Mesenchymal stem cell (in vitro differentiated cells and primary cell): Measurements from ENCODE around the gene SLX1A. TPM values are rescaled to one million over a fixed set of nuclear protein-coding genes. Genes with fewer than 3 reads are reported as not detected.
"Not testable (repeated sequence)": the region's sequence is repeated elsewhere in the genome, so short reads cannot be mapped to it uniquely, and the experiment has no call there.

Experiments
- DNase-seq: peaks from one replicate; pipeline ENCODE4 v3.0.0-alpha.2; 2013
- H2AFZ ChIP-seq: one replicate; pipeline ENCODE4 v1.6.1; 2013; ENCODE audit warnings: low read depth, mild to moderate bottlenecking, control low read depth, inconsistent platforms, low read length, moderate library complexity
- H2AK5ac ChIP-seq: 2 replicates; pipeline ENCODE4 v1.6.1; 2013; ENCODE audit warnings: low read length, moderate library complexity, mild to moderate bottlenecking, inconsistent platforms; ENCODE audit not compliant: severe bottlenecking
- H2BK120ac ChIP-seq: one replicate; pipeline ENCODE4 v1.6.1; 2013; ENCODE audit warnings: low read depth, mild to moderate bottlenecking, inconsistent platforms, low read length, moderate library complexity
- H2BK12ac ChIP-seq, 2 experiments: one replicate each; pipeline ENCODE4 v1.6.1; 2013; ENCODE audit warnings: inconsistent platforms in 2 of 2, low read length in 2 of 2, mild to moderate bottlenecking in 2 of 2, moderate library complexity in 2 of 2, control low read depth in 1 of 2
- H2BK15ac ChIP-seq: one replicate; pipeline ENCODE4 v1.6.1; 2013; ENCODE audit warnings: mild to moderate bottlenecking, low read depth, inconsistent platforms; ENCODE audit not compliant: poor library complexity, severe bottlenecking
- H2BK5ac ChIP-seq: 2 replicates; pipeline ENCODE4 v1.6.1; 2013; ENCODE audit warnings: low read depth, mild to moderate bottlenecking, low read length, control low read depth, inconsistent platforms; ENCODE audit not compliant: poor library complexity, severe bottlenecking
- H3K14ac ChIP-seq, 2 experiments: one replicate each; pipeline ENCODE4 v1.6.1; 2013; ENCODE audit warnings: inconsistent platforms in 2 of 2, low read length in 2 of 2, control low read depth in 1 of 2, mild to moderate bottlenecking in 1 of 2, moderate library complexity in 1 of 2
- H3K18ac ChIP-seq, 2 experiments: one replicate each; pipeline ENCODE4 v1.6.1; 2013; ENCODE audit warnings: inconsistent platforms in 2 of 2, low read length in 2 of 2, control low read depth in 1 of 2, low read depth in 1 of 2, mild to moderate bottlenecking in 1 of 2
- H3K23ac ChIP-seq, 2 experiments: one replicate each; pipeline ENCODE4 v1.6.1; 2013; ENCODE audit warnings: inconsistent platforms in 2 of 2, low read length in 2 of 2, mild to moderate bottlenecking in 2 of 2, moderate library complexity in 2 of 2, control low read depth in 1 of 2
- H3K27ac ChIP-seq: 2 replicates; pipeline ENCODE4 v1.5.1; 2013; ENCODE audit warnings: mild to moderate bottlenecking, moderate library complexity, low read length, control low read depth, inconsistent platforms; ENCODE audit not compliant: poor library complexity, severe bottlenecking
- H3K27me3 ChIP-seq, 2 experiments: 2 replicates each; pipeline versions ENCODE4 v1.6.1 to v1.7.0; 2013; ENCODE audit warnings: low read length in 2 of 2, mild to moderate bottlenecking in 2 of 2, moderate library complexity in 2 of 2, control low read depth in 1 of 2, inconsistent platforms in 1 of 2; ENCODE audit not compliant: control insufficient read depth in 1 of 2, insufficient read depth in 1 of 2
- H3K36me3 ChIP-seq, 2 experiments: 2 replicates each; pipeline versions ENCODE4 v1.6.1 to v1.7.0; 2013; ENCODE audit warnings: low read length in 2 of 2, control low read depth in 1 of 2, inconsistent platforms in 1 of 2, low read depth in 1 of 2, mild to moderate bottlenecking in 1 of 2; ENCODE audit not compliant: insufficient read depth in 2 of 2, control insufficient read depth in 1 of 2
- H3K4ac ChIP-seq, 2 experiments: one replicate each; pipeline ENCODE4 v1.6.1; 2013; ENCODE audit warnings: inconsistent platforms in 2 of 2, low read length in 2 of 2, mild to moderate bottlenecking in 2 of 2, moderate library complexity in 2 of 2, control low read depth in 1 of 2, low read depth in 1 of 2
- H3K4me1 ChIP-seq: 2 replicates; pipeline ENCODE4 v1.6.1; 2013; ENCODE audit warnings: low read depth, low read length, control low read depth; ENCODE audit not compliant: control insufficient read depth, insufficient read depth
- H3K4me2 ChIP-seq: 2 replicates; pipeline ENCODE4 v1.6.1; 2013; ENCODE audit warnings: low read length, mild to moderate bottlenecking, inconsistent platforms; ENCODE audit not compliant: poor library complexity, severe bottlenecking
- H3K4me3 ChIP-seq, 2 experiments: 2 replicates each; pipeline versions ENCODE4 v1.5.1 to v1.7.0; 2013; ENCODE audit warnings: low read length in 2 of 2, mild to moderate bottlenecking in 2 of 2, control low read depth in 1 of 2, low read depth in 1 of 2; ENCODE audit not compliant: insufficient read depth in 1 of 2
- H3K79me1 ChIP-seq: replicated peaks from 2 replicates; pipeline ENCODE4 v1.6.1; 2013; ENCODE audit warnings: mild to moderate bottlenecking, control low read depth, low read length, inconsistent platforms; ENCODE audit not compliant: poor library complexity, severe bottlenecking
- H3K9ac ChIP-seq: 2 replicates; pipeline ENCODE4 v1.7.0; 2013; ENCODE audit warnings: mild to moderate bottlenecking, low read length, moderate library complexity
- H3K9me3 ChIP-seq: 2 replicates; pipeline ENCODE4 v1.7.0; 2013; ENCODE audit warnings: mild to moderate bottlenecking, low read length; ENCODE audit not compliant: control insufficient read depth
- H4K8ac ChIP-seq: one replicate; pipeline ENCODE4 v1.6.1; 2013; ENCODE audit warnings: inconsistent platforms, mild to moderate bottlenecking, low read length, moderate library complexity
- H4K91ac ChIP-seq: one replicate; pipeline ENCODE4 v1.6.1; 2013; ENCODE audit warnings: mild to moderate bottlenecking, low read length, inconsistent platforms
- WGBS: methylation state at CpG from one replicate; pipeline ENCODE4 v1.1.7; 2013; ENCODE audit warnings: mixed read lengths; 5-methylcytosine and 5-hydroxymethylcytosine counted together
- polyA plus RNA-seq, 2 experiments: library from polyadenylated mRNA; stranded (reverse); fragments of 200-250 nt; gene quantifications; one replicate each; pipeline ENCODE4 v1.2.3, GENCODE V29; 2013

The SLX1A gene
- 12.8 TPM for polyA plus RNA-seq (2013, experiment 1 of 2)
- 11.0 TPM for polyA plus RNA-seq (2013, experiment 2 of 2)

DNA sequence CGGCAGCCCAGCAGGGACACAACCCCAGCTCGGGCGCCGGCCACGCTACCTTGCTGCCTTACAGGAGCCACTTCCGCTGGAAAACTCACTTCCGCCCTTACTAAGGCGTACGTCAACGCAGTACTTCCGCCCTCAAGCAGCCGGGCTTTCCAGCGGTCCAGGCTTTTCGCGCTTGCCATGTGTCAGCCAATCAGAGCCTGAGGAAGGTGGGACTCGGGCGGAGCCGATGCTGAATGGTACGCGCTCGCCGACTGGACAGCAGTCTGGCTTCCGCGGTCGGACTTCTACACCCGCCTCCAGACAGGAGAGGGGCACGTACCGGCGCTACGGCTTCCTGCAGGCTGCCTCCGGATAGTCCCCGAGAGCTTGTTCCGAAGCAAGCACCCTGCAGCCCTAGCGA is at the start of gene SLX1A, which contains the start of gene BOLA2B:
Gene SLX1A, plus strand, starts transcription at position 261 of the 400 bp plus-strand sequence. CDS start 210 bp downstream, outside the sequence.
Gene BOLA2B, minus strand, starts transcription at position 52 of the 400 bp plus-strand sequence. CDS start 71 bp downstream, outside the sequence.
- Histone ChIP-seq H3K4me3 (peak within 1 kb of the TSS; percentile 56 to 72), H3K14ac (peak within 1 kb of the TSS in 1 of 2 experiments; percentile 26), H3K4me2 (peak within 1 kb of the TSS; percentile 56)
- H2AFZ ChIP-seq, H4K8ac ChIP-seq, H4K91ac ChIP-seq, H3K9ac ChIP-seq, H3K27ac ChIP-seq, H3K23ac ChIP-seq, H2AK5ac ChIP-seq, H2BK5ac ChIP-seq, H3K9me3 ChIP-seq, H3K18ac ChIP-seq, H3K36me3 ChIP-seq, H2BK12ac ChIP-seq, H3K4me1 ChIP-seq, H2BK120ac ChIP-seq, H3K27me3 ChIP-seq, H2BK15ac ChIP-seq, H3K4ac ChIP-seq, DNase-seq, H3K79me1 ChIP-seq: not testable (repeated sequence)
- no CpG with 5 or more reads among the region's 34 CpGs for WGBS

DNA sequence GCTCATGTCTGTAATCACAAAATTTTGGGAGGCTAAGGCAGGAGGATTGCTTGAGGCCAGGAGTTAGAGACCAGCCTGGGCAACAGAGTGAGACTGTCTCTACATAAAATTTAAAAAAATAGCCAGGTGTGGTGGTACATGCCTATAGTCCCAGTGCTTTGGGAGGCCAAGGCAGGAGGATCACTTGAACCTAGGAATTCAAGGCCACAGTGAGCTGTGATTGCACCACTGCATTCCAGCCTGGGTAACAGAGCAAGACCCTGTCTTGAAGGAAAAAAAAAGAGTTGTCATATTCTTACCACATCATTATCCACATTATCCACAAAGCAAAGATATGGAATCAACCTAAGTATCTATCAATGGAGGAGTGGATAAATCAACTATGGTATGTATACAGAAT is 49.7 kb upstream of the SLX1A start:
- peaks cover 1% of the 10 kb centered on the region for H3K9me3 ChIP-seq
- peaks cover 0 to 6% of the 10 kb centered on the region in 2 experiments for H3K27me3 ChIP-seq
- no peak overlapping the region for H3K4ac ChIP-seq
- no peaks in the 10 kb centered on the region for H3K79me1 ChIP-seq
- no peaks in the 10 kb centered on the region for H3K36me3 ChIP-seq
- no peak overlapping the region for H3K14ac ChIP-seq
- H2AK5ac ChIP-seq: no peak overlapping the region
- no peak for DNase-seq
- H3K9ac ChIP-seq: no peak overlapping the region
- no peak overlapping the region for H3K4me2 ChIP-seq
- no peak overlapping the region for H2BK5ac ChIP-seq
- H3K18ac ChIP-seq: no peak overlapping the region
- H3K23ac ChIP-seq: no peak overlapping the region
- no peak overlapping the region for H3K4me3 ChIP-seq
- H3K27ac ChIP-seq: no peak overlapping the region
- H3K4me1 ChIP-seq: no peaks in the 10 kb centered on the region
- no peak overlapping the region for H2AFZ ChIP-seq
- H2BK120ac ChIP-seq: no peak overlapping the region
- no peak overlapping the region for H4K8ac ChIP-seq
- H2BK15ac ChIP-seq: no peak overlapping the region
- H2BK12ac ChIP-seq: no peak overlapping the region
- H4K91ac ChIP-seq: no peak overlapping the region

DNA sequence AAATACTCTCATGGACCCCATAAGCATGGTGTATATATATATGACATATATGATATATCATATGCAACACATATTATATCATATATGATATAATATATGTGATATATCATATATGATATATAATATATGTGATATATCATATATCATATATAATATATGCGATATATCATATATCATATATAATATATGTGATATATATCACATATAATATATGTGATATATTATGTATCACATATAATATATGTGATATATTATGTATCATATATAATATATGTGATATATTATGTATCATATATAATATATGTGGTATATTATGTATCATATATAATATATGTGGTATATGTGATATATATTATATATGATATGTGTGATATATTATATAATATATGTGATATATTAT is 48.8 kb upstream of the SLX1A start:
- no peaks in the 10 kb centered on the region for H3K4me1 ChIP-seq
- no peak overlapping the region for H3K14ac ChIP-seq
- H3K27ac ChIP-seq: no peak overlapping the region
- no peak overlapping the region for H2BK120ac ChIP-seq
- no peak overlapping the region for H3K9ac ChIP-seq
- H2BK5ac ChIP-seq: no peak overlapping the region
- H3K9me3 ChIP-seq: peaks cover 10% of the 10 kb centered on the region
- H2BK12ac ChIP-seq: no peak overlapping the region
- no peaks in the 10 kb centered on the region for H3K36me3 ChIP-seq
- H2AK5ac ChIP-seq: no peak overlapping the region
- no peak for DNase-seq
- no peak overlapping the region for H2BK15ac ChIP-seq
- H3K4ac ChIP-seq: no peak overlapping the region
- no CpG with 5 or more reads among the region's 1 CpG for WGBS
- H3K18ac ChIP-seq: no peak overlapping the region
- no peak overlapping the region for H4K91ac ChIP-seq
- H3K79me1 ChIP-seq: no peaks in the 10 kb centered on the region
- H3K4me2 ChIP-seq: no peak overlapping the region
- H2AFZ ChIP-seq: no peak overlapping the region
- H3K4me3 ChIP-seq: no peak overlapping the region
- no peak overlapping the region for H4K8ac ChIP-seq
- H3K23ac ChIP-seq: no peak overlapping the region
- H3K27me3 ChIP-seq: peaks cover 0 to 6% of the 10 kb centered on the region in 2 experiments

DNA sequence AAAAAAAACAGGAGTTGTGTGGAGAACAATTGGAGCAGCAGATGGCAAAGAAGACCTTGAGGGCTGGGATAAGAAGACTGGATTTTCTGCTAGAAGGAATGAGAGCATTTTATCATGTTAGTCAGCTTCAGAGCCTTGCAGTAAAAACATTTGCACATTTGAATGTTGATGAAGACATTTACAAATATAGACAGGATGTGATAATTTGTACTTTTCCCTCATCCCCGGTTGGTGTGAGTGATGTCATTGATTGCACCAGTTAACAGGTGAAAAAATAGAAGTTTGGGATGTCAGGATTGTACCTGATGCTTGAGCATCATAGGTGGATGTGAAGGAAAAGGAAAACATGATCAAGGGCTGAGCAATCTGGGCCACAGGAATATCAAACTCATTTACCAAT is 48.0 kb upstream of the SLX1A start:
- Histone ChIP-seq H3K4me1 (no peaks in the 10 kb centered on the region), H2AK5ac (no peak overlapping the region), H2BK5ac (no peak overlapping the region), H2BK120ac (no peak overlapping the region), H3K4me2 (no peak overlapping the region), H3K9ac (no peak overlapping the region), H3K79me1 (no peaks in the 10 kb centered on the region), H2BK12ac (no peak overlapping the region), H2BK15ac (no peak overlapping the region), H3K27ac (no peak overlapping the region), H3K14ac (no peak overlapping the region), H3K23ac (no peak overlapping the region), H3K4me3 (no peak overlapping the region), H3K4ac (no peak overlapping the region), H3K9me3 (peaks cover 10% of the 10 kb centered on the region), H3K18ac (no peak overlapping the region), H2AFZ (no peak overlapping the region), H3K27me3 (peaks cover 0 to 6% of the 10 kb centered on the region in 2 experiments), H3K36me3 (no peaks in the 10 kb centered on the region), H4K91ac (no peak overlapping the region), H4K8ac (no peak overlapping the region)
- no peak for DNase-seq
- 78% methylated on average over 1 of the region's 1 CpG for WGBS
